ENCODE data around the gene EN2. TPM values are rescaled to one million over a fixed set of nuclear protein-coding genes. Genes with fewer than 3 reads are reported as not detected.

The EN2 gene
- total RNA-seq, 1 experiment from 2014 or later = 1.5 TPM

DNA sequence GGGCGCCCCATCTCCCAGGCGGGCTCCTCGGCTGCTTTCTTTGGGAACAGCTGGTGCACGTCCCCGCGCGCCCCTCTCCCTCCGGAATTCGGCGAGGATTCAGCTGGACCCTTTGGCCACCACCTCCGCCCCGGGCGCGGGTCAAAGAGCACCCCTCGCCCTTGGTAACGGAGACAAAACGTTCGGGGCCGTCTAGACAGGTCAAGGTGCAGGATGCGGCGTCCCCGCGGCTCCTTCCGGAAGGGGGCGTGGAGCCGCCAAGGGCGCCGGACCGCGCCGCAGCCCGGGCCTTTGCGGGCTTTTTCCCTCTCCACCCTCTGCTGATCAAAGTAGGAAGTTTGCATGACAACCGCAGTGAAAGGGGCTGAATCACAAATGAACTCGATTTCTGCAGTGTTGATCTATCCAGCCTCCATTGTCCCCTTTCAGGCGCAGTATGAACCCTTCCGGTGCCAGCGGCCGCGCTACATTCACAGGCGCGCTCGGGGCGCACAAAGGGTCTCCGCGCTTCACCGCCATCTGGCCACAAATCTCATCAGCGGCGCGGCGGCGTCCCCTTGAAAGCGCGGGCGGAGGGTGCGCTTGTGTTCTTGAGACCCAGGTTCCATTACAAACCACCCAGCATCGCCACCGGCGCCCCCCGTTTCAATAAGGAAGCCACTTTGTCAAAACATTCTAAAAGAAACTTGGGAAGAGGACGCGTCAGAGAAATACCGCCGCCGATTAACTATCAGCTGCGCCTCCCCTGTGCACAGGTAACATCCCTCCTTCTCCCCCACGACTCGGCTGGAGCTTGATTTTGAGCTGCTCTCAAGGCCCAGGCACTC, 52.0 kb downstream of the EN2 start:
- in situ Hi-C loops (cut with HindIII; ENCODE audit: low pct_unique_long_range_greater_than_20kb, low sequenced_read_pairs) (no loop called here), intact Hi-C loops (cut with micrococcal nuclease; ENCODE audit: unreplicated experiment) (no loop called here)
- peak overlapping the region; percentile 48 to 49 for H3K4me3 ChIP-seq (ENCODE audit: low read depth in 2 of 2, low read length in 2 of 2)

DNA sequence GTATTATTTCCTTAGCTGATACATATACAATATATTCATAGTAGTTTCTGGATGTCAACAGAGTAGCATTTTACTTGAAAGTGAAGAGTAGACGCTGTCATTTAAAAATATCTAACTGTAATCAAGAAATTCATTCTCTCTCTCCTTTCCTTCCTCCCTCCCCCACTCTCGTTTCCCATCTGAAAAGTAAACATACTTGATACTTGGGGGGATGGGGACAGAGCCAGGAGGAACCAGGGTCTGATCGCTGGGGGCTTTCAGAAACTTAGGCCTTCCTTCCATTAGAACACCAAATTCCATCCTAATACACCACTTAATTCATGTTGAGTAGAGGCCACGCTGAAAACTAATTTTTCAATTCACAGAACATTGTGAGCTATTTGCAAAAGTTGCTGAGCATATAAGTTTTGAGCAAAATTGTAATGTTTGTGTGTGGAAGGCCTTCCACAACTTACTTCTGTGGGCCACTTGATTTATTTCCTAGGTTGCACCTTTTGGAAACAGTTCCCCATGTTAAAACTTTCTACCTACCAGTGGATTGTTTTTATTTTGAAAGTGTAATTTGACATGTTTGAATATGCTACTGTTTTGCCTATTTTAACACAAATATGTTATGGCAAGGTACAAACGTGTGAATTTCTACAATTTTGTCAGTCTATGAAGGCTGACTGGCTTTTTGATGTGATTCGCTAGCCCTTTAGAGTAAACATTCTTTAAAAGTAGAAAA, 53.2 kb downstream of the EN2 start:
- BruUV-seq (replicated peaks) = no TSS peak
- in situ Hi-C loops (cut with HindIII; ENCODE audit: low pct_unique_long_range_greater_than_20kb, low sequenced_read_pairs) = no loop called here
- CTCF ChIA-PET = no interaction called here
- H3K27me3 ChIP-seq (ENCODE audit: control insufficient read depth, insufficient read depth, low read length) = peaks cover 50% of the 10 kb centered on the region
- no peaks in the 10 kb centered on the region for H3K9me3 ChIP-seq (ENCODE audit: control insufficient read depth, insufficient read depth, low read depth, low read length)
- TF ChIP-seq SIN3A (IDR thresholded peaks at IDR 0.05; ENCODE audit: borderline replicate concordance, insufficient read depth, low read depth, low read length) (no peak), TCF7L2 (IDR thresholded peaks at IDR 0.05; ENCODE audit: low read depth, low read length) (no peak), POLR2AphosphoS5 (IDR thresholded peaks at IDR 0.05; ENCODE audit: low read depth, low read length) (no peak)
- TF ChIP-seq, protein P1, sequence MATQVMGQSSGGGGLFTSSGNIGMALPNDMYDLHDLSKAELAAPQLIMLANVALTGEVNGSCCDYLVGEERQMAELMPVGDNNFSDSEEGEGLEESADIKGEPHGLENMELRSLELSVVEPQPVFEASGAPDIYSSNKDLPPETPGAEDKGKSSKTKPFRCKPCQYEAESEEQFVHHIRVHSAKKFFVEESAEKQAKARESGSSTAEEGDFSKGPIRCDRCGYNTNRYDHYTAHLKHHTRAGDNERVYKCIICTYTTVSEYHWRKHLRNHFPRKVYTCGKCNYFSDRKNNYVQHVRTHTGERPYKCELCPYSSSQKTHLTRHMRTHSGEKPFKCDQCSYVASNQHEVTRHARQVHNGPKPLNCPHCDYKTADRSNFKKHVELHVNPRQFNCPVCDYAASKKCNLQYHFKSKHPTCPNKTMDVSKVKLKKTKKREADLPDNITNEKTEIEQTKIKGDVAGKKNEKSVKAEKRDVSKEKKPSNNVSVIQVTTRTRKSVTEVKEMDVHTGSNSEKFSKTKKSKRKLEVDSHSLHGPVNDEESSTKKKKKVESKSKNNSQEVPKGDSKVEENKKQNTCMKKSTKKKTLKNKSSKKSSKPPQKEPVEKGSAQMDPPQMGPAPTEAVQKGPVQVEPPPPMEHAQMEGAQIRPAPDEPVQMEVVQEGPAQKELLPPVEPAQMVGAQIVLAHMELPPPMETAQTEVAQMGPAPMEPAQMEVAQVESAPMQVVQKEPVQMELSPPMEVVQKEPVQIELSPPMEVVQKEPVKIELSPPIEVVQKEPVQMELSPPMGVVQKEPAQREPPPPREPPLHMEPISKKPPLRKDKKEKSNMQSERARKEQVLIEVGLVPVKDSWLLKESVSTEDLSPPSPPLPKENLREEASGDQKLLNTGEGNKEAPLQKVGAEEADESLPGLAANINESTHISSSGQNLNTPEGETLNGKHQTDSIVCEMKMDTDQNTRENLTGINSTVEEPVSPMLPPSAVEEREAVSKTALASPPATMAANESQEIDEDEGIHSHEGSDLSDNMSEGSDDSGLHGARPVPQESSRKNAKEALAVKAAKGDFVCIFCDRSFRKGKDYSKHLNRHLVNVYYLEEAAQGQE (IDR thresholded peaks at IDR 0.05; ENCODE audit: insufficient read depth in 1 of 2, low read depth in 2 of 2, low read length in 1 of 2) = no peak
- TF ChIP-seq, protein P2, sequence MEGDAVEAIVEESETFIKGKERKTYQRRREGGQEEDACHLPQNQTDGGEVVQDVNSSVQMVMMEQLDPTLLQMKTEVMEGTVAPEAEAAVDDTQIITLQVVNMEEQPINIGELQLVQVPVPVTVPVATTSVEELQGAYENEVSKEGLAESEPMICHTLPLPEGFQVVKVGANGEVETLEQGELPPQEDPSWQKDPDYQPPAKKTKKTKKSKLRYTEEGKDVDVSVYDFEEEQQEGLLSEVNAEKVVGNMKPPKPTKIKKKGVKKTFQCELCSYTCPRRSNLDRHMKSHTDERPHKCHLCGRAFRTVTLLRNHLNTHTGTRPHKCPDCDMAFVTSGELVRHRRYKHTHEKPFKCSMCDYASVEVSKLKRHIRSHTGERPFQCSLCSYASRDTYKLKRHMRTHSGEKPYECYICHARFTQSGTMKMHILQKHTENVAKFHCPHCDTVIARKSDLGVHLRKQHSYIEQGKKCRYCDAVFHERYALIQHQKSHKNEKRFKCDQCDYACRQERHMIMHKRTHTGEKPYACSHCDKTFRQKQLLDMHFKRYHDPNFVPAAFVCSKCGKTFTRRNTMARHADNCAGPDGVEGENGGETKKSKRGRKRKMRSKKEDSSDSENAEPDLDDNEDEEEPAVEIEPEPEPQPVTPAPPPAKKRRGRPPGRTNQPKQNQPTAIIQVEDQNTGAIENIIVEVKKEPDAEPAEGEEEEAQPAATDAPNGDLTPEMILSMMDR (IDR thresholded peaks at IDR 0.05) = no peak
- DNase-seq (ENCODE audit: low read depth, low spot score) (no peak), ATAC-seq (no peak)
- no peak overlapping the region for H3K4me3 ChIP-seq (ENCODE audit: low read depth in 2 of 2, low read length in 2 of 2)
- POLR2A ChIA-PET = no interaction called here
- H3K27ac ChIP-seq (ENCODE audit: low read length) = no peak overlapping the region
- no peaks in the 10 kb centered on the region for H3K4me1 ChIP-seq (ENCODE audit: control insufficient read depth, insufficient read depth, low read length)
- intact Hi-C loops (cut with micrococcal nuclease; ENCODE audit: unreplicated experiment) = no loop called here
- no peaks in the 10 kb centered on the region for H3K36me3 ChIP-seq (ENCODE audit: control insufficient read depth, insufficient read depth, low read length)

More for the DNA sequence above, 52.0 kb downstream of the EN2 start:
- Histone ChIP-seq H3K9me3 (ENCODE audit: control insufficient read depth, insufficient read depth, low read depth, low read length) (no peaks in the 10 kb centered on the region), H3K36me3 (ENCODE audit: control insufficient read depth, insufficient read depth, low read length) (no peaks in the 10 kb centered on the region), H3K4me1 (ENCODE audit: control insufficient read depth, insufficient read depth, low read length) (no peaks in the 10 kb centered on the region), H3K27me3 (ENCODE audit: control insufficient read depth, insufficient read depth, low read length) (peaks cover 60% of the 10 kb centered on the region), H3K27ac (ENCODE audit: low read length) (no peak overlapping the region)
- BruUV-seq (replicated peaks) = no TSS peak
- CTCF ChIA-PET = no interaction called here
- TF ChIP-seq TCF7L2 (IDR thresholded peaks at IDR 0.05; ENCODE audit: low read depth, low read length) = 0 out of 2 replicates have a peak, but pooled peaks have one; percentile 38
- no peak for TF ChIP-seq POLR2AphosphoS5 (IDR thresholded peaks at IDR 0.05; ENCODE audit: low read depth, low read length)
- TF ChIP-seq, protein P2 (IDR thresholded peaks at IDR 0.05) = peak; percentile 56
- DNase-seq (ENCODE audit: low read depth, low spot score) = no peak
- peak; percentile 91 for ATAC-seq
- POLR2A ChIA-PET = no interaction called here

Measured in Panc1 (cell line).